ENCODE results near the gene PSMC5.

GRCh38 chr17:63835167-63835720, 8.0 kb downstream of the PSMC5 start:
- TF ChIP-seq CTCF (conservative IDR thresholded peaks at IDR 0.05; ENCODE audit: low read length): no peak
- TF ChIP-seq EZH2phosphoT487 (IDR thresholded peaks at IDR 0.05; ENCODE audit: borderline replicate concordance): no peak
